LoVo (cell line): ENCODE results near the gene GAPVD1.
"Not testable (repeated sequence)": the region's sequence is repeated elsewhere in the genome, so short reads cannot be mapped to it uniquely, and the experiment has no call there.

Experiments
- DNase-seq: peaks from one replicate; pipeline ENCODE4 v3.0.0-alpha.2; 2016; ENCODE audit warnings: low spot score

Gene GAPVD1

GRCh38 chr9:125374443-125375309 is 113.0 kb downstream of the GAPVD1 start:
- DNase-seq = peak; percentile 77

GRCh38 chr9:125375820-125376219 is 114.2 kb downstream of the GAPVD1 start:
- no peak for DNase-seq

- DNase-seq = no peak
Observed at GRCh38 chr9:125376261-125377226, 114.9 kb downstream of the GAPVD1 start.

- no peak for DNase-seq
Observed at GRCh38 chr9:125377584-125378250, 116.1 kb downstream of the GAPVD1 start.

- DNase-seq = no peak
Observed at GRCh38 chr9:125378778-125379177, 117.2 kb downstream of the GAPVD1 start.

- no peak for DNase-seq
Observed at GRCh38 chr9:125379208-125379607, 117.6 kb downstream of the GAPVD1 start.

GRCh38 chr9:125380406-125380805 is 118.8 kb downstream of the GAPVD1 start:
- no peak for DNase-seq

- no peak for DNase-seq
Observed at GRCh38 chr9:125387861-125388524, 126.4 kb downstream of the GAPVD1 start.

GRCh38 chr9:125388978-125389377 is 127.4 kb downstream of the GAPVD1 start:
- no peak for DNase-seq

GRCh38 chr9:125391704-125392103 is 130.1 kb downstream of the GAPVD1 start:
- no peak for DNase-seq

- DNase-seq = no peak
Observed at GRCh38 chr9:125393426-125393825, 131.8 kb downstream of the GAPVD1 start.

- no peak for DNase-seq
Observed at GRCh38 chr9:125396799-125397198, 135.2 kb downstream of the GAPVD1 start.

- DNase-seq = no peak
Observed at GRCh38 chr9:125397736-125398135, 136.1 kb downstream of the GAPVD1 start.

GRCh38 chr9:125398243-125398642 is 136.6 kb downstream of the GAPVD1 start:
- DNase-seq = no peak

- no peak for DNase-seq
Observed at GRCh38 chr9:125399165-125399564, 137.5 kb downstream of the GAPVD1 start.

GRCh38 chr9:125399666-125400065 is 138.0 kb downstream of the GAPVD1 start:
- no peak for DNase-seq

GRCh38 chr9:125400232-125400631 is 138.6 kb downstream of the GAPVD1 start:
- DNase-seq = not testable (repeated sequence)

- no peak for DNase-seq
Observed at GRCh38 chr9:125400725-125401716, 139.4 kb downstream of the GAPVD1 start.

GRCh38 chr9:125404733-125405132 is 143.1 kb downstream of the GAPVD1 start:
- no peak for DNase-seq
